Activated CD4-positive, alpha-beta memory T cell treated with anti-CD3 and anti-CD28 coated beads, Interleukin-2, amount 10 ng/mL, durations not matched to agents 7 days and 5 days (primary cell): ENCODE results near the gene EIF5B. TPM values are rescaled to one million over a fixed set of nuclear protein-coding genes. Genes with fewer than 3 reads are reported as not detected.
"Not testable (repeated sequence)": the region's sequence is repeated elsewhere in the genome, so short reads cannot be mapped to it uniquely, and the experiment has no call there.

Source experiments
- CTCF ChIA-PET: fragments of 350-600 bp; sonication (Branson Sonifier 250); formaldehyde crosslinking; loops from one replicate; lab custom pipeline; 2021; ENCODE audit warnings: antibody characterized with exemption, inconsistent platforms; lab: Charles Lee
- POLR2A ChIA-PET: fragments of 350-600 bp; sonication (Branson Sonifier 250); formaldehyde crosslinking; loops from one replicate; lab custom pipeline; 2021; ENCODE audit warnings: antibody characterized with exemption; lab: Charles Lee
- DNase-seq: peaks from one replicate; pipeline ENCODE4 v3.0.0-alpha.2; 2020
- H3K27ac Mint-ChIP-seq: one replicate; pipeline ENCODE4 v1.8.0; 2021; ENCODE audit warnings: mild to moderate bottlenecking, mixed read lengths
- H3K27me3 Mint-ChIP-seq: one replicate; pipeline ENCODE4 v1.8.0; 2021; ENCODE audit warnings: mixed read lengths
- H3K36me3 Mint-ChIP-seq: one replicate; pipeline ENCODE4 v1.8.0; 2021; ENCODE audit warnings: low read depth, mixed read lengths
- H3K4me1 Mint-ChIP-seq: one replicate; pipeline ENCODE4 v1.8.0; 2021; ENCODE audit warnings: mixed read lengths
- H3K4me3 Mint-ChIP-seq: one replicate; pipeline ENCODE4 v1.8.0; 2021; ENCODE audit warnings: mild to moderate bottlenecking, mixed read lengths
- H3K9me3 Mint-ChIP-seq: one replicate; pipeline ENCODE4 v1.8.0; 2021; ENCODE audit warnings: mixed read lengths
- total RNA-seq, 2 experiments: library from RNA; stranded (reverse); gene quantifications; one replicate each; pipeline ENCODE4 v1.2.3, GENCODE V29; 2021

EIF5B gene, protein sequence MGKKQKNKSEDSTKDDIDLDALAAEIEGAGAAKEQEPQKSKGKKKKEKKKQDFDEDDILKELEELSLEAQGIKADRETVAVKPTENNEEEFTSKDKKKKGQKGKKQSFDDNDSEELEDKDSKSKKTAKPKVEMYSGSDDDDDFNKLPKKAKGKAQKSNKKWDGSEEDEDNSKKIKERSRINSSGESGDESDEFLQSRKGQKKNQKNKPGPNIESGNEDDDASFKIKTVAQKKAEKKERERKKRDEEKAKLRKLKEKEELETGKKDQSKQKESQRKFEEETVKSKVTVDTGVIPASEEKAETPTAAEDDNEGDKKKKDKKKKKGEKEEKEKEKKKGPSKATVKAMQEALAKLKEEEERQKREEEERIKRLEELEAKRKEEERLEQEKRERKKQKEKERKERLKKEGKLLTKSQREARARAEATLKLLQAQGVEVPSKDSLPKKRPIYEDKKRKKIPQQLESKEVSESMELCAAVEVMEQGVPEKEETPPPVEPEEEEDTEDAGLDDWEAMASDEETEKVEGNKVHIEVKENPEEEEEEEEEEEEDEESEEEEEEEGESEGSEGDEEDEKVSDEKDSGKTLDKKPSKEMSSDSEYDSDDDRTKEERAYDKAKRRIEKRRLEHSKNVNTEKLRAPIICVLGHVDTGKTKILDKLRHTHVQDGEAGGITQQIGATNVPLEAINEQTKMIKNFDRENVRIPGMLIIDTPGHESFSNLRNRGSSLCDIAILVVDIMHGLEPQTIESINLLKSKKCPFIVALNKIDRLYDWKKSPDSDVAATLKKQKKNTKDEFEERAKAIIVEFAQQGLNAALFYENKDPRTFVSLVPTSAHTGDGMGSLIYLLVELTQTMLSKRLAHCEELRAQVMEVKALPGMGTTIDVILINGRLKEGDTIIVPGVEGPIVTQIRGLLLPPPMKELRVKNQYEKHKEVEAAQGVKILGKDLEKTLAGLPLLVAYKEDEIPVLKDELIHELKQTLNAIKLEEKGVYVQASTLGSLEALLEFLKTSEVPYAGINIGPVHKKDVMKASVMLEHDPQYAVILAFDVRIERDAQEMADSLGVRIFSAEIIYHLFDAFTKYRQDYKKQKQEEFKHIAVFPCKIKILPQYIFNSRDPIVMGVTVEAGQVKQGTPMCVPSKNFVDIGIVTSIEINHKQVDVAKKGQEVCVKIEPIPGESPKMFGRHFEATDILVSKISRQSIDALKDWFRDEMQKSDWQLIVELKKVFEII
- 10 to 100 TPM; 37.3 to 38.3 TPM for total RNA-seq

DNA sequence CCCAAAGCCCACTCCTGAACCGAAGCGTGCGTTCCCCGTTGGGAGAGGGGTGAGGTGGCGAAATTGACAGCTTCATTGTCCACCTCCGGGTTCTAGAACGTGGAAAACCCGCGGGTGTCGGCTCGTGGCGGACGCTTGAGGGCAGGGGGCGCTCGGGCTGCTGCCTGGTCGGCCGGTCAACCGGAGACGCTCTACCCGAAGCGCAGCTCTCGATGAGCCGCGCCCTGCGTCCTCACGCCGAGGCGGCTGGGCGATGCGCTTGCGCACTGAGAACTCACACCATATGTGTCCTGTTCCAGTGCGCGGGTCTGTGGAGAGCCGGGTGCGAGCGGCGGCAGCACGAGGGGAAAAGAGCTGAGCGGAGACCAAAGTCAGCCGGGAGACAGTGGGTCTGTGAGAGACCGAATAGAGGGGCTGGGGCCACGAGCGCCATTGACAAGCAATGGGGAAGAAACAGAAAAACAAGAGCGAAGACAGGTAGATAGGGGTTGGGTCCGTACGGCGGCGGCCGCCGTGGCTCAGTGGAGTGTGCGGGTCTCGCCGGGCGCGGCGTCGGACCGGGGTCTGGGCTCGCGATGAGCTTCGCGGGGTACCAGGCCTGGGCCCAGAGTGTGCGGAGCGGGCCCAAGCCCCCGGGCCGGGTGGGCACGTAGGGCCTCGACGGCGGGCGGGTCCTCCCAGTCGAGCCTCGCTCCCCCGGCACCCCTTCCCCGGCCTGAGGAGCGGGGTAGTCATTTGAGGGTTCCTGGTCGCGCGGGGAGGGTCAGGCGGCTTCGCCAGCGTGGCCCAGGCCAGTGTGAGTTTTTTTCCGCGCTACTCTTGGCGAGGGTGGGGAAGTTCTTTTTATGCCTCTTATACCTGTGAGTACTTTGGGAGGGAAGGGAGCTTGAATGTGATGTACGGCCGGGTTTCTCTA, at the start of gene EIF5B:
Gene EIF5B (plus strand): TSS at position 277 of the 916 bp plus-strand sequence. CDS start 166 bp downstream, at position 443.
- no peaks in the 10 kb centered on the region for H3K27me3 Mint-ChIP-seq
- POLR2A ChIA-PET, result interaction anchor here (0.6 to 3.7 kb wide), 17 partner anchors 9 to 1692 kb away, joined by 3 to 36 read pairs (median 4); partner anchors contain the start of genes C2orf15, COX5B, MITD1 and MRPL30
- peaks cover 14% of the 10 kb centered on the region for H3K36me3 Mint-ChIP-seq
- no peaks in the 10 kb centered on the region for H3K9me3 Mint-ChIP-seq
- peak; percentile 93 for DNase-seq
- CTCF ChIA-PET, result interaction anchor here (1.1 to 4.7 kb wide), 10 partner anchors 10 to 271 kb away, joined by 3 to 21 read pairs (median 4); partner anchors contain the start of genes MITD1, MRPL30 and REV1
- H3K27ac Mint-ChIP-seq, result no peak within 1 kb of the TSS
- no peak within 1 kb of the TSS for H3K4me3 Mint-ChIP-seq
- H3K4me1 Mint-ChIP-seq, result peaks cover 53% of the 10 kb centered on the region

DNA sequence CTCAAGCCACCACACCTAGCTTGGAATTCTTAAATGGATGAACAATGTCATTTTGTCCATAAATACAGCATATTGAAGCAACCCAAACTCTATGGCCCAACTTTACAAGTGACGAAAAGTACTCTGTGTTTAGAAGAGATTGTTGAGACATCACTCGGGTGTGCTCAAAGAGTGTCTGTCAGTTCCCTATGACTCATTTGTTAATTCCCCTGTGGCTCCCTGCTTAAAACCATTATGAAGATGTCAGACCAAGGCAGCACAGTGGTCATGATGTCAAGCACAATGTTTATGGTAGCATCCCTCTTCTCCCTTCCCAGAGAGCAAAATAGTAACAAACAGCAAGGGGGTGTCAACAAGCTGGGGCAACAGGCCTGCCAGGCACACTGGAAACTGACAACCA, 39.2 kb upstream of the EIF5B start:
- H3K27me3 Mint-ChIP-seq, result no peaks in the 10 kb centered on the region
- H3K4me3 Mint-ChIP-seq, result no peak overlapping the region
- no peaks in the 10 kb centered on the region for H3K4me1 Mint-ChIP-seq
- H3K27ac Mint-ChIP-seq, result no peak overlapping the region
- H3K9me3 Mint-ChIP-seq, result no peaks in the 10 kb centered on the region
- H3K36me3 Mint-ChIP-seq, result peaks cover 4% of the 10 kb centered on the region
- POLR2A ChIA-PET, result no interaction called here
- no peak for DNase-seq
- CTCF ChIA-PET, result no interaction called here

DNA sequence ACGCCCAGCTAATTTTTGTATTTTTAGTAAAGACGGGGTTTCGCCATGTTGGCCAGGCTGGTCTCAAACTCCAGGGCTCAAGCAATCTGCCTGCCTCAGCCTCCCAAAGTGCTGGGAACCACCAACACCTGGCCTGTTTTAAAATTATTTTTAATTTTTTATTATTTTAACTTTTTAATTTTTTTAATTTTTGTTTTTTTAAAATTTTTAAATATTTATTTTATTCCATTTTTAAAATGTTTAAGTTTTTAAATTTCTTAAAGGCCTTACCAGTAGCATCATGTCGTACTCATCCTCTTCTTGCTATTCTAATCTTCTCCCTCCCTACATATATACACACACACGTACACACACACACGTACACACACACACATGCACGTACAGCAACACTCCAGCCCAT, 37.6 kb upstream of the EIF5B start:
- DNase-seq, result no peak
- Mint-ChIP-seq H3K9me3 (no peaks in the 10 kb centered on the region), H3K4me1 (no peaks in the 10 kb centered on the region), H3K27me3 (no peaks in the 10 kb centered on the region), H3K36me3 (peaks cover 11% of the 10 kb centered on the region), H3K27ac (no peak overlapping the region), H3K4me3 (no peak overlapping the region)
- CTCF ChIA-PET, result no interaction called here
- POLR2A ChIA-PET, result no interaction called here

DNA sequence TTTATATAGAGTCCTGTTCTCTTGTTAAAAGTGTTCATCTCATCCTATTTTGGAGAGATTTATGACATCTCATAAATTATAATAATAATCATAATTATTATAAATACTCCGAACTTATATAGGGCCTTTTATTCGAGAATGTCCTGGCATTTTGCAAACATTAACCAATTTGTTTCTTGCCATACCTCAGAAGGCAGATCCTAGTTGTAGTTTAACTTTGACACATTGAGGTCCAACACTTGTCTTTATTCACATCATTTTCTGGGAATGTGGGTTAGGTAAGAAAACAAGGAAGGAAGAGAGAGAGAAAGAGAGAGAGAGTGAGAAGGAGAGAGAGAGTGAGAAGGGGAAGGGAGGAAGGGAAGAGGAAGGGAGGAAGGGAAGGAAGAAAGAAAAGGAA, 36.1 kb upstream of the EIF5B start, which contains the start of gene LYG1:
Gene LYG1 (minus strand): TSS at position 101 of the 400 bp plus-strand sequence. CDS start 5,527 bp downstream, outside the sequence.
- H3K4me1 Mint-ChIP-seq, H3K9me3 Mint-ChIP-seq, DNase-seq, CTCF ChIA-PET, H3K27me3 Mint-ChIP-seq, H3K27ac Mint-ChIP-seq, H3K4me3 Mint-ChIP-seq, POLR2A ChIA-PET: not testable (repeated sequence)
- peaks cover 11% of the 10 kb centered on the region for H3K36me3 Mint-ChIP-seq

DNA sequence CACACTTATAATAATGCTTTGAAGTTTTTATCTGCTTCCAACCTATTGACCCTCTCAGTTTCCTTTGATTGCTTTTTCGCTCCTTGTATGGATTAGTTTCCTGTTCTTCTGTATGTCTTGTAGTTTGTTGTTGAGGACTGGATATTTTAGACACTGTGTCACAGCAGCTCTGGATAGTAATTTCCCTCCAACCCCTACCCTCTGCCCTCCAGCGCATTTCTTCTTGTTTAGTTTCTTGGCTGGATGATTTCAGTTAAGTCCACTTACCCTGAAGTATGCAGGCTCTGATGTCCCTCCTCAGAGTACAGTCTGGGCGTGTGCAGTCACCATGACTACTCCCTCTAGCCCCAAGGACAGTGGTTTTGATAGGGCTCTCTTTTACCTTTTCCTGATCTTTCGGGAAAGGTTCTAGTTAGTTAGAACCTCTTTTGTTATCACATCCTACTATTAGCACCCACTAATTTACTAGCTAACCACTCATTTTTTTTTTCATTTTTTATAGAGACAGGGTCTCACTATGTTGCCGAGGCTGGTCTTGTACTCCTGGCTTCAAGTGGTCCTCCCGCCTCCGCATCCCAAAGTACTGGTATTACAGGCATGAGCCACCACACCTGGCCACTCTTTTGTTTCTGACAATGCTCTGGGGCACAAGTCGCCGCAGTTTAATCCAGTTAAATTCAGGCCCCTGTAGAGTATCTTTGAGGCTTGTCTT, 19.9 kb upstream of the EIF5B start:
- H3K27ac Mint-ChIP-seq, result no peak overlapping the region
- CTCF ChIA-PET, result no interaction called here
- H3K36me3 Mint-ChIP-seq, result peaks cover 46% of the 10 kb centered on the region

DNA sequence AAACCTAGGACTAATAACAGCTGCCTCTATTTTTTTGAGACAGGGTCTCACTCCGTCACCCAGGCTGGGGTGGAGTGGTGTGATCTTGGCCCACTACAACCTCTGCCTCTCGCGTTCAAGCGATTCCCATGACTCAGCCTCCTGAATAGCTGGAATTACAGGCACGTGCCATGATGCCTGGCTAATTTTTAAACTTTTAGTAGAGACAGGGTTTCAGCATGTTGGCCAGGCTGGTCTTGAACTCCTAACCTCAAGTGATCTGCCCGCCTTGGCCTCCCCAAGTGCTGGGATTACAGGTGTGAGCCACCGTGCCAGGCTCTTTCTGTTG, 19.4 kb upstream of the EIF5B start:
- DNase-seq, H3K9me3 Mint-ChIP-seq, H3K4me1 Mint-ChIP-seq, H3K27me3 Mint-ChIP-seq, H3K4me3 Mint-ChIP-seq, H3K27ac Mint-ChIP-seq, CTCF ChIA-PET: not testable (repeated sequence)
- POLR2A ChIA-PET, result interaction anchor here (1.6 kb wide), 1 partner anchor 9 kb away, joined by 3 read pairs; no protein-coding TSS in a partner anchor
- peaks cover 44% of the 10 kb centered on the region for H3K36me3 Mint-ChIP-seq

More for the DNA sequence above, 19.9 kb upstream of the EIF5B start:
- no peak for DNase-seq
- Mint-ChIP-seq H3K9me3 (no peaks in the 10 kb centered on the region), H3K27me3 (no peaks in the 10 kb centered on the region), H3K4me3 (no peak overlapping the region), H3K4me1 (peaks cover 1% of the 10 kb centered on the region)
- POLR2A ChIA-PET, result interaction anchor here (1.6 kb wide), 1 partner anchor 8 kb away, joined by 3 read pairs; no protein-coding TSS in a partner anchor

DNA sequence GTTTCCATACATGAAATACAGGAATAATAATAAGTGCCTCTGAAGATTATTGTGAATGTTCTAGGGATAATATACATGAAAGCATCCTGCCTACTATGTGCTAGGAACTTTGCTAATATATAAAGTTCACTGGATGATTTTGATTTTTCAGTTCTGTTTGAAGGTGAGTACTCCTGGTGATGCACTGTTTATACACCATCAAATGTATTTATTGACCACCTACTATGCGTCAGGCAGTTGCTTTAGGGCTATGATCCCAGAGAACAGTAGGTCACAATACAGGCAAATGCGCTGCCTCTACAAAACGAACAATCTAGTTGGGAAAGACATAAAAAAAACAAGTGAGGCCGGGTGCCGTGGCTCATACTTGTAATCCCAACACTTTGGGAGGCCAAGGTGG, 11.8 kb upstream of the EIF5B start:
- Mint-ChIP-seq H3K27me3 (no peaks in the 10 kb centered on the region), H3K27ac (no peak overlapping the region), H3K36me3 (peaks cover 55% of the 10 kb centered on the region), H3K4me1 (no peaks in the 10 kb centered on the region), H3K4me3 (no peak overlapping the region), H3K9me3 (no peaks in the 10 kb centered on the region)
- ChIA-PET CTCF (no interaction called here), POLR2A (interaction anchor here (1.3 kb wide), 1 partner anchor 11 kb away, joined by 4 read pairs; the partner anchor contains the start of gene EIF5B)
- DNase-seq, result no peak

DNA sequence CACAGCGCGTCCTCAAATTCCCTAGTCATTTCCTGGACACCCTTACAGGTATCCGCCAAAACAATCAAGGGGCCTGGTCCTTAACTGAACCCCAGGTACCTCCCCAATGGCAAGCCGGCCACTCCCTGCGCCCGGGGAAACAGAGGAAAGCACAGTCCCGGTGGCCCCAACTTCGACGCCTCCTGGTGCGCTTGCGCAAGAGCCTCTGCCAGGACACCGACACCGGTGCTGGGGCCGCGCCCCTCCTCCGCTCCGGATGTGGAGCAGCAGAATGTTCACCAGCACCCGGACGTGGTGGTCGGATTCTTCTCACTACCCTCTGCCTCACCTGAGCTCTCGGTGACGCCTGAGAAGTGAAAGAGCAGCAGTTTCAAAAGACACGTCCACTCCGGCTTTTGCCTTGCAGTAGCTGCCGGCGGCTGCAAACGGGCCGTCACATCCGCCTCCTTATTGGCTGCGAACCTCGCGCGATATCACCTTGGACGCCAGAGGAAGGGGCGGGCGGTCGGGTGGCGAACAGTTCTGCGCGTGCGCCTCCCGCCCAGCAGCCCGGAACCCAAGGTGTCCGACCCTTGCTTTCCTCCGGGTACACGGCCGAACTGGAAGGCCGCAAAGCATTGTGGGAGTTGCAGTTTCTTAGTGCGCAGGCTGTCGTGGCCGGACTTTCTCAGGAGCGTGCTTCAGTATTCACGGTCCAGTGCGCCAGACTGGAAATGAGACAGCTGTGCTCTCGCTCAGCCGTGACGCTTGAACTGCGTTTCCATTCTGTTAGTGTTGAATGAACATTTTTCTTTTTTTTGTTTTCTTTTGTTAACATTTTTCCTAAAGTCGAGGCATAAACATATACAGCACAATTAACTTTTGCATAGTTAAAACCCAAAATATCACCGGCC, 1.0 kb upstream of the EIF5B start, which contains the start of gene TXNDC9:
Gene TXNDC9 (minus strand): TSS at position 423 of the 893 bp plus-strand sequence. CDS start 3,123 bp downstream, outside the sequence.
- H3K9me3 Mint-ChIP-seq, result no peaks in the 10 kb centered on the region
- peaks cover 47% of the 10 kb centered on the region for H3K4me1 Mint-ChIP-seq
- ChIA-PET CTCF (interaction anchor here (0.7 to 4.7 kb wide), 8 partner anchors 11 to 155 kb away, joined by 3 to 21 read pairs (median 6); partner anchors contain the start of genes MITD1, MRPL30 and REV1), POLR2A (interaction anchor here (0.8 to 3.7 kb wide), 13 partner anchors 10 to 195 kb away, joined by 3 to 36 read pairs (median 5); partner anchors contain the start of genes C2orf15, LIPT1, MITD1 and MRPL30)
- H3K36me3 Mint-ChIP-seq, result peaks cover 25% of the 10 kb centered on the region
- peak; percentile 98 for DNase-seq
- H3K27me3 Mint-ChIP-seq, result no peaks in the 10 kb centered on the region
- no peak within 1 kb of the TSS for H3K4me3 Mint-ChIP-seq
- no peak within 1 kb of the TSS for H3K27ac Mint-ChIP-seq

DNA sequence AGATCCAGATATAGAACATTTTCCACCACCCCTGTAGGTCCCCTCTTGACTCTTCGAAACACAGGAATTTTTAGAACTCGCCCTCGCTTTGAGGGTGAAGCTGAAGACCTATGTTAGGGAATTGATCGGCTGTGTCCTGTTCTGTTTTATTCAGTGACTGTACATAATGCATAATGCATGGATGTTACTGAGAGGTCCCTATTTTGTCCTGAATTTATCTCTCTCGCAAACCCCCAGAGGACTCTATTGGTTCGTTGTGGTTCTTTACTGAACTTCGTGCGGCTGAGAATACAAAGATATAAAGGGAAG, 431 bp upstream of the EIF5B start:
- no peaks in the 10 kb centered on the region for H3K27me3 Mint-ChIP-seq
- POLR2A ChIA-PET, result interaction anchor here (0.6 to 3.7 kb wide), 15 partner anchors 9 to 1674 kb away, joined by 3 to 36 read pairs (median 5); partner anchors contain the start of genes C2orf15, MITD1, MRPL30 and REV1

DNA sequence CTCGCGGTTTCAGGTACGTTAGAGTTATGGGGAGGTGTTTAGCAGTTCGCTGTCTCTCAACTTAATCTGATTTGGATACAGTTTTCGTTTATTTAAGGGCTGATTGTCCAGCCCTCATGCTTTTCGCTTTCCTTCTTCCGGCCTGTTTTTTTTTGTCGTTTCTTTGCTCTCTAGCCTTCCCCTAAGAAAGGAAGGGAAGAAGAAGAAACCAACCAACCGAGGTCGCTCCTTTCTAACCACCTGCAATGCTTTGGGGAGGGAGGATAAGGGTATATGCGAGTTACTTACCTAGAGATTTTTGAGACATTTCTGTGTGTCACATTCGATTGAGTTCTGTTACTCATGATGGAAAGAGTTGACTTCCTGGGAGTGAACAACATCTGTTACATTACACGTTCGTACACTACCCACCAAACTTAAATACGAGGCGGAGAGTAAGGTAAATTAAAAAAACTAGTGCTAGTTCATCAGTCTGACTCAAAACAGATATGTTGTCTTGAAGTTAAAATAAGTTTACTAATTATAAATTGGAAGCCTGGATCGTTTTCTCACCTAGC, 918 bp downstream of the EIF5B start:
- Mint-ChIP-seq H3K9me3 (no peaks in the 10 kb centered on the region), H3K4me3 (no peak overlapping the region), H3K36me3 (peaks cover 9% of the 10 kb centered on the region), H3K27me3 (no peaks in the 10 kb centered on the region), H3K27ac (no peak overlapping the region), H3K4me1 (peaks cover 53% of the 10 kb centered on the region)
- POLR2A ChIA-PET, result interaction anchor here (1.0 to 3.7 kb wide), 8 partner anchors 10 to 1692 kb away, joined by 3 to 36 read pairs (median 7); partner anchors contain the start of genes C2orf15, COX5B, MITD1 and MRPL30
- CTCF ChIA-PET, result interaction anchor here (1.5 to 4.7 kb wide), 7 partner anchors 9 to 272 kb away, joined by 3 to 21 read pairs (median 9); partner anchors contain the start of genes MITD1, MRPL30 and REV1
- DNase-seq, result no peak

More for the DNA sequence above, 431 bp upstream of the EIF5B start:
- Mint-ChIP-seq H3K36me3 (peaks cover 20% of the 10 kb centered on the region), H3K27ac (no peak overlapping the region), H3K9me3 (no peaks in the 10 kb centered on the region), H3K4me3 (no peak overlapping the region), H3K4me1 (peaks cover 51% of the 10 kb centered on the region)
- CTCF ChIA-PET, result interaction anchor here (1.1 to 4.7 kb wide), 10 partner anchors 11 to 270 kb away, joined by 3 to 21 read pairs (median 4); partner anchors contain the start of genes MITD1, MRPL30 and REV1
- DNase-seq, result no peak
